NCI-H69 (cell line): ENCODE data around the gene CAPRIN1.

ENCODE experiments used
- DNase-seq: peaks from one replicate; lab custom pipeline; 2025; lab: John Stamatoyannopoulos, UW

Gene CAPRIN1

GRCh38 chr11:34145847-34146381 is 94.4 kb downstream of the CAPRIN1 start:
- no peak for DNase-seq

DNA sequence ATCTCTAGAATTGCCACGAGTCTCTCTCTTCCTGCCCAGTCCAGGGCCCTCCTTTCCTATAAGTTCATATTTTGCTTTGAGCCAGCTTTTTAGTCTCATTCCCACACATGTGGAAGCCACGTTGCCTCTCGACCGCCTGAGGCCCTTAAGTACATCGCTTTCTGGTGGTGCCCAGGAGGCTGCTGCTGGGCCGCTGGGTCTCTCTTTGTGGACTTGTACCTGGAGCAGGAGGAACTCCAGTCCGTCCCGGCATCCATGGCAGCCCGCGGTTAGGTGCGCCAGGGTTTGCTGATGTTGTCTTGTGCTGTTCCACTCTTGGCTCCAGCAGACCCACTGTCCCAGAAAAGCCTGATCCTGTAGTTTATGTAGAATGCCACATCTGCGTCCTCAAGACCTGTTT is 94.9 kb downstream of the CAPRIN1 start:
- no peak for DNase-seq

- no peak for DNase-seq
These were observed 95.3 kb downstream of the CAPRIN1 start for GRCh38 chr11:34146866-34147265.

DNA sequence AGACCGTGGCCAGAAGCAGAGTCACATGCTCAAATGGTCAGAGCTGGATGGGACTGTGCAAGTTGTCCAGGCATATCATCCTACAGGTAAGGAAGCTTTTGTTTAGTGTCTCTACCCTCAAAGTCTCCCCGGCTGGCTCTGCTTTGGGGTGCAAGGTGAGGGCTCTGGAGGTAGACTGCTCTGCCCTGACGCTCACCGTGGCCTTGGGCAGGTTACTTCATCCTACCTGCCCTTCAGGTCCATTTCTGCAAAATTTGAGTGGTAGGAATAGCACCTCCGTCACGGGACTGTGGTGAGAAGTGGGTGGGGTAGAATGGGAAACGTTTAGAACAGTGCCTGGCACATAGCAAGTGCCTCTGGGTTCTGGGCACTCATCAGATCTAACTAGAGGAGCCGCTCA is 96.0 kb downstream of the CAPRIN1 start:
- DNase-seq, result no peak

GRCh38 chr11:34148504-34149165 is 97.1 kb downstream of the CAPRIN1 start:
- no peak for DNase-seq

- DNase-seq, result no peak
These were observed 97.7 kb downstream of the CAPRIN1 start for GRCh38 chr11:34149274-34149673.

DNA sequence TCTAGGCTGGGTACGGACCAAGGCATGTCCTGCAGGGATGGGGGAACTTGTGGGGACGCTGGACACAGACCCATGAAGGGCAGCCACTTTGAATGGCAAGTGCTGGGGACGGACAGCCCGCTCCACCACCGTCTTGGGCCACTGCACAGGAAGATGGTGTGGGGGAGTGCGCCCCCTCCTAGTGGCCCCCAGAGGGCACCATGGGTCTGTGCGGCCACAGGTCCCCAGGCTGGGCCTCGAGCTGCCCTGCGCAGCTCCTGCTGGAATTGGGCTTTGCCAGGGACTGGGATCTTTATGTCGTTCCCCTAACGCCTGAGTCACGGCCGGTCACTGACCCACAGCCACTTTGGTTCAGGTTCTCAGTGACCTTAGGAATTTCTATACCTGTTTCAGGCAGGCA is 98.3 kb downstream of the CAPRIN1 start:
- DNase-seq, result no peak

GRCh38 chr11:34150494-34151151 is 99.1 kb downstream of the CAPRIN1 start:
- DNase-seq, result no peak
